HepG2 (cell line): ENCODE measurements around the gene ABCG2. TPM values are rescaled to one million over a fixed set of nuclear protein-coding genes. Genes with fewer than 3 reads are reported as not detected.

ENCODE experiments used
- ATAC-seq: fragments of 200-7000 bp; cut with Tn5 transposase; 3 replicates; pipeline ENCODE4 v1.9.1; 2020; ENCODE audit warnings: mild to moderate bottlenecking, moderate library complexity
- BruUV-seq: library from RNA; stranded (reverse); fragments of 400-500 nt; replicated peaks from 2 replicates; lab custom pipeline; 2021; lab: Mats Ljungman, UMichigan
- CTCF ChIA-PET: fragments of 300-600 bp; formaldehyde crosslinking; extraction: SDS; loops from one replicate; lab custom pipeline; 2021; ENCODE audit warnings: low total read pairs, inconsistent platforms, low intra/inter-chr PET ratio; lab: Yijun Ruan, JAX
- POLR2A ChIA-PET: fragments of 350-600 bp; sonication (Branson Sonifier 250); formaldehyde crosslinking; loops from one replicate; lab custom pipeline; 2020; ENCODE audit warnings: antibody characterized with exemption, inconsistent platforms; lab: Yijun Ruan, JAX
- DNase-seq: peaks from one replicate; pipeline ENCODE4 v3.0.0-alpha.2; 2015; ENCODE audit warnings: low spot score
- FAIRE-seq: peaks from 3 replicates; lab custom pipeline; 2011; peaks lifted over from hg19 to GRCh38; lab: Jason Lieb, UNC
- H2AFZ ChIP-seq: one replicate; pipeline ENCODE4 v1.6.1; 2011; ENCODE audit warnings: low read length, inconsistent platforms
- H3K27ac ChIP-seq: fragments of 300-600 bp; 3 replicates; pipeline ENCODE4 v1.8.0; 2011; ENCODE audit warnings: mixed run types, mild to moderate bottlenecking, mixed read lengths, low read length, inconsistent platforms; ENCODE audit not compliant: insufficient read depth; ENCODE audit errors: extremely low read length
- H3K27me3 ChIP-seq, 2 experiments: fragments of 200-600 bp in 1 of 2; 2 replicates in 1 of 2; 3 replicates in 1 of 2; pipeline versions ENCODE4 v1.6.0 to v1.8.0; 2011; ENCODE audit warnings: low read length in 2 of 2, mild to moderate bottlenecking in 2 of 2, moderate library complexity in 2 of 2, inconsistent platforms in 1 of 2; ENCODE audit not compliant: insufficient read depth in 2 of 2, control insufficient read depth in 1 of 2
- H3K36me3 ChIP-seq, 2 experiments: fragments of 200-600 bp in 1 of 2; replicated peaks in 1 of 2; 2 replicates in 1 of 2; 3 replicates in 1 of 2; pipeline versions ENCODE4 v1.5.1 to v1.8.0; 2011; ENCODE audit warnings: low read length in 2 of 2, inconsistent platforms in 1 of 2; ENCODE audit not compliant: insufficient read depth in 2 of 2, control insufficient read depth in 1 of 2
- H3K4me1 ChIP-seq: 2 replicates; pipeline ENCODE4 v1.5.1; 2012; ENCODE audit warnings: low read length, inconsistent platforms; ENCODE audit not compliant: insufficient read depth
- H3K4me2 ChIP-seq: 2 replicates; pipeline ENCODE4 v1.6.0; 2011; ENCODE audit warnings: low read depth, low read length, inconsistent platforms
- H3K4me3 ChIP-seq, 3 experiments: fragments of 200-600 bp in 1 of 3; sonication (generic), shearing (Covaris generic) in 1 of 3; replicated peaks in 1 of 3; 2 replicates each; pipeline ENCODE4 v1.5.1; 2011 to 2016; ENCODE audit warnings: low read length in 3 of 3, inconsistent platforms in 2 of 3, low read depth in 2 of 3, mild to moderate bottlenecking in 2 of 3, control low read depth in 1 of 3, mixed read lengths in 1 of 3; ENCODE audit not compliant: insufficient read depth in 1 of 3
- H3K79me2 ChIP-seq: one replicate; pipeline ENCODE4 v1.6.1; 2011; ENCODE audit warnings: low read length, inconsistent platforms; ENCODE audit not compliant: insufficient read depth
- H3K9ac ChIP-seq: 2 replicates; pipeline ENCODE4 v1.6.0; 2011; ENCODE audit warnings: mild to moderate bottlenecking, low read depth, low read length, inconsistent platforms; ENCODE audit not compliant: insufficient read depth
- H3K9me3 ChIP-seq: 2 replicates; pipeline ENCODE4 v1.5.1; 2012; ENCODE audit warnings: mild to moderate bottlenecking, low read length
- H4K20me1 ChIP-seq: 2 replicates; pipeline ENCODE4 v1.6.0; 2011; ENCODE audit warnings: inconsistent platforms, mild to moderate bottlenecking, low read length, moderate library complexity; ENCODE audit not compliant: insufficient read depth
- BORCS8-MEF2B ChIP-seq: sonication (generic); formaldehyde crosslinking; IDR thresholded peaks from 2 replicates; pipeline ENCODE4 v1.8.0; 2022; ENCODE audit warnings: mild to moderate bottlenecking, missing genetic modification reagents
- DNMT1 ChIP-seq: sonication (generic); formaldehyde crosslinking; IDR thresholded peaks from 2 replicates; pipeline ENCODE4 v1.5.1; 2020; ENCODE audit warnings: mild to moderate bottlenecking, missing genetic modification reagents
- ELF3 ChIP-seq: IDR thresholded peaks from 2 replicates; pipeline ENCODE4 v1.6.1; 2016; ENCODE audit warnings: missing genetic modification reagents, missing compliant biosample characterization
- HOXA3 ChIP-seq: sonication (generic); formaldehyde crosslinking; IDR thresholded peaks from 2 replicates; pipeline ENCODE4 v1.5.0; 2020; ENCODE audit warnings: missing genetic modification reagents
- MBNL3 ChIP-seq: fragments of 250-450 bp; sonication (Bioruptor Pico); conservative IDR thresholded peaks from 2 replicates; pipeline ENCODE4 v1.8.0; 2022; ENCODE audit warnings: mild to moderate bottlenecking, inconsistent platforms
- MNT ChIP-seq: fragments of 450-650 bp; IDR thresholded peaks from 2 replicates; pipeline ENCODE4 v1.6.1; 2016
- MTA1 ChIP-seq: sonication (generic); formaldehyde crosslinking; IDR thresholded peaks from 2 replicates; pipeline ENCODE4 v1.4.0; 2020; ENCODE audit warnings: missing genetic modification reagents, mild to moderate bottlenecking, borderline replicate concordance
- SIX4 ChIP-seq: sonication (generic); formaldehyde crosslinking; IDR thresholded peaks from 2 replicates; pipeline ENCODE4 v1.4.0; 2020; ENCODE audit warnings: missing genetic modification reagents
- SRY ChIP-seq: sonication (generic); formaldehyde crosslinking; IDR thresholded peaks from 2 replicates; pipeline ENCODE4 v1.8.0; 2022; ENCODE audit warnings: mild to moderate bottlenecking, missing genetic modification reagents
- ZBTB42 ChIP-seq: sonication (generic); formaldehyde crosslinking; IDR thresholded peaks from 2 replicates; pipeline ENCODE4 v1.5.0; 2020; ENCODE audit warnings: mild to moderate bottlenecking, missing genetic modification reagents
- ZFY ChIP-seq: sonication (generic); formaldehyde crosslinking; IDR thresholded peaks from 2 replicates; pipeline ENCODE4 v1.4.0; 2020; ENCODE audit warnings: missing genetic modification reagents
- ZNF558 ChIP-seq: sonication (generic); formaldehyde crosslinking; IDR thresholded peaks from 2 replicates; pipeline ENCODE4 v1.9.0; 2022; ENCODE audit warnings: mild to moderate bottlenecking, missing genetic modification reagents, borderline replicate concordance
- WGBS: methylation state at CpG from one replicate; pipeline ENCODE4 v1.1.6; 2017; ENCODE audit warnings: low lambda C conversion rate; 5-methylcytosine and 5-hydroxymethylcytosine counted together
- in situ Hi-C: cut with HindIII; loops from 2 replicates; pipeline ENCODE4 v1.10.0; 2017; ENCODE audit warnings: low pct_unique_long_range_greater_than_20kb; ENCODE audit not compliant: extremely low pct_ligation_motif_present
- intact Hi-C: fragments of 100-400 bp; cut with micrococcal nuclease; formaldehyde crosslinking; loops from one replicate; pipeline ENCODE4 v1.10.0; 2022; ENCODE audit not compliant: unreplicated experiment
- polyA plus RNA-seq, 8 experiments: library from polyadenylated mRNA; depleted of rRNA in 3 of 8; stranded (reverse) in 7 of 8; unstranded in 1 of 8; fragments of >200 nt; fragmentation: Illumina TruSeq in 4 of 8; extraction: Trizol in 4 of 8; gene quantifications; 2 replicates each; pipeline versions ENCODE4 v1.2.1 to v1.2.3, GENCODE V29; 2011 to 2016; ENCODE audit warnings: low read depth in 4 of 8, missing spikeins in 1 of 8, mixed read lengths in 1 of 8; ENCODE audit not compliant: insufficient read depth in 1 of 8
- total RNA-seq, 5 experiments: library from RNA; depleted of rRNA; stranded (reverse); fragments of >200 nt; fragmentation: Illumina TruSeq; extraction: Trizol; gene quantifications; 2 replicates each; pipeline ENCODE4 v1.2.3, GENCODE V29; 2016; ENCODE audit warnings: low read depth in 1 of 5
- TF ChIP-seq, protein P1 (sequence below): sonication (generic); formaldehyde crosslinking; IDR thresholded peaks from 2 replicates; pipeline ENCODE4 v1.4.0; 2020; ENCODE audit warnings: mild to moderate bottlenecking, missing genetic modification reagents
- TF ChIP-seq, protein P2 (sequence below): sonication (generic); formaldehyde crosslinking; IDR thresholded peaks from 2 replicates; pipeline ENCODE4 v1.5.0; 2020; ENCODE audit warnings: mild to moderate bottlenecking, missing genetic modification reagents
- TF ChIP-seq, protein P3 (sequence below): sonication (generic); formaldehyde crosslinking; IDR thresholded peaks from 2 replicates; pipeline ENCODE4 v1.8.1; 2022; ENCODE audit warnings: mild to moderate bottlenecking, missing genetic modification reagents
- TF ChIP-seq, protein P4 (sequence below): sonication (generic); formaldehyde crosslinking; IDR thresholded peaks from 2 replicates; pipeline ENCODE4 v1.4.0; 2020; ENCODE audit warnings: missing genetic modification reagents

The ABCG2 gene
- total and polyA plus RNA-seq, 2 of the 13 experiments (the other 11 are each of a cell fraction or from before 2014, with no cell fraction given) = 10.0 to 15.7 TPM

DNA sequence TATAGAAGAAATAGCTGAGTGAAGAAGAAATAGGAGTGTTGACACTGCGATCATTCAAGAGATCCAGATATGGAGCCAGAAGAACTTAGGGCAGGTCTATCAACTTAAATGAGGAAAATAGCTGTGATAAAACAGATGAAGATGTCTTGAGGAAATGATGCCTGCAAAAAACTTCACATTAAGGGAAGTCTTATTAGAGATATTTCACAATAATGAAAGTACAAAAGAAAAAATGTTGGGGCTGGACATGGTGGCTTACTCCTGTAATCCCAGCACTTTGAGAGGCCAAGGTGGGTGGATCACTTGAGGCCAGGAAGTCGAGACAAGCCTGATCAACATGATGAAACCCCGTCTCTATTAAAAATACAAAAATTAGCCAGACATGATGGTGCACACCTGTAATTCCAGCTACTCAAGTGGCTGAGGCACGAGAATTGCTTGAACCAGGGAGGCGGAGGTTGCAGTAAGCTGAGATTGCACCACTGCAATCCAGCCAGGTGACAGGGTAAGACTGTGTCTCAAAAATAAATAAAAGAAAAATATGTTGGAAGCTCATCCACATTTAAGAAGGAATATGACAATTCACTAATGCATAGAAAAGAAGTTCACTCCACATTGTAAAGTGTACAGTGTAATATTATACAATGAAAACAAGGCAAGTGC lies 94.7 kb downstream of the ABCG2 start (continued):
- no peak for TF ChIP-seq MNT
- TF ChIP-seq MBNL3 = no peak
- TF ChIP-seq, protein P1, sequence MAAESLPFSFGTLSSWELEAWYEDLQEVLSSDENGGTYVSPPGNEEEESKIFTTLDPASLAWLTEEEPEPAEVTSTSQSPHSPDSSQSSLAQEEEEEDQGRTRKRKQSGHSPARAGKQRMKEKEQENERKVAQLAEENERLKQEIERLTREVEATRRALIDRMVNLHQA = no peak
- no peak for TF ChIP-seq ZNF558 (CRISPR knock-in tag)
- no peak for TF ChIP-seq BORCS8-MEF2B

- peak; percentile 25 for DNase-seq
- ChIA-PET POLR2A (interaction anchor here (0.6 kb wide), 1 partner anchor 45 kb away, joined by 3 read pairs; no protein-coding TSS in a partner anchor), CTCF (interaction anchor here (1.2 kb wide), 1 partner anchor 143 kb away, joined by 3 read pairs; no protein-coding TSS in a partner anchor)
- peak; percentile 69 for ATAC-seq
- no peaks in the 10 kb centered on the region for H3K27me3 ChIP-seq
- H3K36me3 ChIP-seq = peaks cover 4 to 9% of the 10 kb centered on the region in 2 experiments; a peak in 3 of 5 replicates
- no TSS peak for BruUV-seq
- in situ Hi-C loops (no loop called here), intact Hi-C loops (loop anchor here (5.0 kb wide), 1 partner anchor 44 kb away; no protein-coding TSS in a partner anchor)
- no peaks in the 10 kb centered on the region for H3K79me2 ChIP-seq
- H3K4me2 ChIP-seq = no peak overlapping the region
- FAIRE-seq = no peak
- no peaks in the 10 kb centered on the region for H4K20me1 ChIP-seq
- WGBS = 96% methylated on average over 1 of the region's 1 CpG
- H3K9ac ChIP-seq = no peak overlapping the region
- no peaks in the 10 kb centered on the region for H3K9me3 ChIP-seq
- H2AFZ ChIP-seq = no peak overlapping the region
- no peak overlapping the region for H3K4me3 ChIP-seq
- H3K4me1 ChIP-seq = peaks cover 26% of the 10 kb centered on the region
- no peak overlapping the region for H3K27ac ChIP-seq
- TF ChIP-seq, protein P2, sequence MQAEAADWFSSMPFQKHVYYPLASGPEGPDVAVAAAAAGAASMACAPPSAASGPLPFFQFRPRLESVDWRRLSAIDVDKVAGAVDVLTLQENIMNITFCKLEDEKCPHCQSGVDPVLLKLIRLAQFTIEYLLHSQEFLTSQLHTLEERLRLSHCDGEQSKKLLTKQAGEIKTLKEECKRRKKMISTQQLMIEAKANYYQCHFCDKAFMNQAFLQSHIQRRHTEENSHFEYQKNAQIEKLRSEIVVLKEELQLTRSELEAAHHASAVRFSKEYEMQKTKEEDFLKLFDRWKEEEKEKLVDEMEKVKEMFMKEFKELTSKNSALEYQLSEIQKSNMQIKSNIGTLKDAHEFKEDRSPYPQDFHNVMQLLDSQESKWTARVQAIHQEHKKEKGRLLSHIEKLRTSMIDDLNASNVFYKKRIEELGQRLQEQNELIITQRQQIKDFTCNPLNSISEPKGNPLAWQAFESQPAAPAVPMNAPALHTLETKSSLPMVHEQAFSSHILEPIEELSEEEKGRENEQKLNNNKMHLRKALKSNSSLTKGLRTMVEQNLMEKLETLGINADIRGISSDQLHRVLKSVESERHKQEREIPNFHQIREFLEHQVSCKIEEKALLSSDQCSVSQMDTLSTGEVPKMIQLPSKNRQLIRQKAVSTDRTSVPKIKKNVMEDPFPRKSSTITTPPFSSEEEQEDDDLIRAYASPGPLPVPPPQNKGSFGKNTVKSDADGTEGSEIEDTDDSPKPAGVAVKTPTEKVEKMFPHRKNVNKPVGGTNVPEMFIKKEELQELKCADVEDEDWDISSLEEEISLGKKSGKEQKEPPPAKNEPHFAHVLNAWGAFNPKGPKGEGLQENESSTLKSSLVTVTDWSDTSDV (CRISPR knock-in tag) = no peak
- TF ChIP-seq, protein P3, sequence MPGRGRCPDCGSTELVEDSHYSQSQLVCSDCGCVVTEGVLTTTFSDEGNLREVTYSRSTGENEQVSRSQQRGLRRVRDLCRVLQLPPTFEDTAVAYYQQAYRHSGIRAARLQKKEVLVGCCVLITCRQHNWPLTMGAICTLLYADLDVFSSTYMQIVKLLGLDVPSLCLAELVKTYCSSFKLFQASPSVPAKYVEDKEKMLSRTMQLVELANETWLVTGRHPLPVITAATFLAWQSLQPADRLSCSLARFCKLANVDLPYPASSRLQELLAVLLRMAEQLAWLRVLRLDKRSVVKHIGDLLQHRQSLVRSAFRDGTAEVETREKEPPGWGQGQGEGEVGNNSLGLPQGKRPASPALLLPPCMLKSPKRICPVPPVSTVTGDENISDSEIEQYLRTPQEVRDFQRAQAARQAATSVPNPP (CRISPR knock-in tag) = no peak
- no peak for TF ChIP-seq ELF3 (CRISPR knock-in tag)
- no peak for TF ChIP-seq ZBTB42 (CRISPR knock-in tag)
- TF ChIP-seq MTA1 (CRISPR knock-in tag) = no peak
- no peak for TF ChIP-seq ZFY
- no peak for TF ChIP-seq DNMT1
- TF ChIP-seq SIX4 (CRISPR knock-in tag) = 0 out of 2 replicates have a peak, but pooled peaks have one; percentile 35
- TF ChIP-seq SRY (CRISPR knock-in tag) = no peak
- TF ChIP-seq, protein P4, sequence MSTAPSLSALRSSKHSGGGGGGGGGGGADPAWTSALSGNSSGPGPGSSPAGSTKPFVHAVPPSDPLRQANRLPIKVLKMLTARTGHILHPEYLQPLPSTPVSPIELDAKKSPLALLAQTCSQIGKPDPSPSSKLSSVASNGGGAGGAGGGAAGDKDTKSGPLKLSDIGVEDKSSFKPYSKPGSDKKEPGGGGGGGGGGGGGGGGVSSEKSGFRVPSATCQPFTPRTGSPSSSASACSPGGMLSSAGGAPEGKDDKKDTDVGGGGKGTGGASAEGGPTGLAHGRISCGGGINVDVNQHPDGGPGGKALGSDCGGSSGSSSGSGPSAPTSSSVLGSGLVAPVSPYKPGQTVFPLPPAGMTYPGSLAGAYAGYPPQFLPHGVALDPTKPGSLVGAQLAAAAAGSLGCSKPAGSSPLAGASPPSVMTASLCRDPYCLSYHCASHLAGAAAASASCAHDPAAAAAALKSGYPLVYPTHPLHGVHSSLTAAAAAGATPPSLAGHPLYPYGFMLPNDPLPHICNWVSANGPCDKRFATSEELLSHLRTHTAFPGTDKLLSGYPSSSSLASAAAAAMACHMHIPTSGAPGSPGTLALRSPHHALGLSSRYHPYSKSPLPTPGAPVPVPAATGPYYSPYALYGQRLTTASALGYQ (CRISPR knock-in tag) = no peak
- no peak for TF ChIP-seq HOXA3
These were observed 95.6 kb downstream of the ABCG2 start for GRCh38 chr4:88062843-88063242.
